Measurements from ENCODE around the gene CTAGE4.
A peak's percentile ranks its signal among the peaks of the same experiment; 100 is the strongest.
"Not testable (repeated sequence)": the region's sequence is repeated elsewhere in the genome, so short reads cannot be mapped to it uniquely, and the experiment has no call there.

The CTAGE4 gene, protein sequence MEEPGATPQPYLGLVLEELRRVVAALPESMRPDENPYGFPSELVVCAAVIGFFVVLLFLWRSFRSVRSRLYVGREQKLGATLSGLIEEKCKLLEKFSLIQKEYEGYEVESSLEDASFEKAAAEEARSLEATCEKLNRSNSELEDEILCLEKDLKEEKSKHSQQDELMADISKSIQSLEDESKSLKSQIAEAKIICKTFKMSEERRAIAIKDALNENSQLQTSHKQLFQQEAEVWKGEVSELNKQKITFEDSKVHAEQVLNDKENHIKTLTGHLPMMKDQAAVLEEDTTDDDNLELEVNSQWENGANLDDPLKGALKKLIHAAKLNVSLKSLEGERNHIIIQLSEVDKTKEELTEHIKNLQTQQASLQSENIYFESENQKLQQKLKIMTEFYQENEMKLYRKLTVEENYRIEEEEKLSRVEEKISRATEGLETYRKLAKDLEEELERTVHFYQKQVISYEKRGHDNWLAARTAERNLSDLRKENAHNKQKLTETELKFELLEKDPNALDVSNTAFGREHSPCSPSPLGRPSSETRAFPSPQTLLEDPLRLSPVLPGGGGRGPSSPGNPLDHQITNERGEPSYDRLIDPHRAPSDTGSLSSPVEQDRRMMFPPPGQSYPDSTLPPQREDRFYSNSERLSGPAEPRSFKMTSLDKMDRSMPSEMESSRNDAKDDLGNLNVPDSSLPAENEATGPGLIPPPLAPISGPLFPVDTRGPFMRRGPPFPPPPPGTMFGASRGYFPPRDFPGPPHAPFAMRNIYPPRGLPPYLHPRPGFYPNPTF

DNA sequence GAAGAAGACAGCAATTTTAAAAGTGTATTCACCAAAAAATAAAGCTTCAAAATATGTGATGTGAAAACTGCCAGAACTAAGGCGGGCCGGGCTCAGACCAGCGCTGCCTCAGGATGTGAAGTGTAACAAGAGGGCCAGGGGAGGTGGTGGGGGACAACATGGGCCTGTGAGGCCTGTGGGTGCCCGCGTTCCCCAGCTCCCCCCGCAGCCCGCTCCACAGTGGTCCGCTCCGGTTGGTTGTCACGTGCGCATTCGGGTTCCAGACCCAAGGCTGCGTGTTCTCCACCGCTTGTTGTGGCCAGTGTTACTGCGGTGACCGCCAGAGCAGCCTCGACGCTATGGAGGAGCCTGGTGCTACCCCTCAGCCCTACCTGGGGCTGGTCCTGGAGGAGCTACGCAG, at the start of gene CTAGE4:
CTAGE4 (plus strand) TSS at position 301 of the 400 bp plus-strand sequence; CDS start at position 339, 38 bp downstream.
- DNase-seq = not testable (repeated sequence)

DNA sequence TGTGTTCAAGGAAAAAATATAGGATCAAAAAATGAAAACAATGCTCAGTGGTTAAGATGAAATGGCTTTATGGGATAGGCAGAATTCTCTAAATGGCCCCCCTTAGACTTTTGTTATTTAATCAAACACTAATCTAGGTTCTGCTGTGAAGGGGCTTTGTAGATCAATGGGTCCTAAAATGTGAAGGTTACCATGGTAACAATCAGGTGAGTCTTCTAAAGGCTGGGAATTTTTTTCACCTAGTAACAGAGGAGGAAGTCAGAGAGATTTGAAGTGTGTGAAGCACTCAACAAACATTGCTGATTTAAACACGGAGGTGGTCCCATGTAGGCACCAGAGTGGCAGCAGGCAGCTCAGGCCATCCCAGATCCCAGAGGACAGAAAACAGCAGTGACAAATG, 49.1 kb upstream of the CTAGE4 start:
- DNase-seq = no peak

DNA sequence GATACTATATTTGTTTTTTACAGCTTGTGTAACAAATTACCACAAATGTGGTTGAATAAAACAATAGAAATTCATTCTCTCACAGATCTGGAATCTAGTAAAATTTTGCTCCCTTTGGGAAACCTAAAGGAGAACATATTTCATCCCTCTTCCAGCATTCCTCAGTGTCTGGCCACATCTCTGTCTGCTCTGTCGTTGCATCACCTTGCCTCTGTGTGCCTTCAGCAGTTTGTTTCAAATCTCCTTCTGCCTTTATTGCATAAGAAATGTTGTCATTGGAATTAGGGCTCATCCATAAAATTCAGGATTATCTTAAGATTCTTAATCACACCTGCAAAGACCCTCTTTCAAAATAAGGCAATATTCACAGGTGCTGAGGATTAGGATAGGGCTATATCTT, 45.8 kb upstream of the CTAGE4 start:
- DNase-seq = no peak

DNA sequence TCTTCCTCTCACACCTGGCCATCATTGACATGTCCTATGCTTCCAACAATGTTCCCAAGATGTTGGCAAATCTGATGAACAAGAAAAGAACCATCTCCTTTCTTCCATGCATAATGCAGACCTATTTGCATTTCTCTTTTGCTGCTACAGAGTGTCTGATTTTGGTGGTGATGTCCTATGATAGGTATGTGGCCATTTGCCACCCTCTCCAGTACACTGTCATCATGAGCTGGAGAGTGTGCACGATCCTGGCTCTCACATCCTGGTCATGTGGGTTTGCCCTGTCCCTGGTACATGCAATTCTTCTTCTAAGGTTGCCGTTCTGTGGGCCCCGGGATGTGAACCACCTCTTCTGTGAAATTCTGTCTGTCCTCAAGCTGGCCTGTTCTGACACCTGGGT, 41.1 kb upstream of the CTAGE4 start:
- no peak for DNase-seq

DNA sequence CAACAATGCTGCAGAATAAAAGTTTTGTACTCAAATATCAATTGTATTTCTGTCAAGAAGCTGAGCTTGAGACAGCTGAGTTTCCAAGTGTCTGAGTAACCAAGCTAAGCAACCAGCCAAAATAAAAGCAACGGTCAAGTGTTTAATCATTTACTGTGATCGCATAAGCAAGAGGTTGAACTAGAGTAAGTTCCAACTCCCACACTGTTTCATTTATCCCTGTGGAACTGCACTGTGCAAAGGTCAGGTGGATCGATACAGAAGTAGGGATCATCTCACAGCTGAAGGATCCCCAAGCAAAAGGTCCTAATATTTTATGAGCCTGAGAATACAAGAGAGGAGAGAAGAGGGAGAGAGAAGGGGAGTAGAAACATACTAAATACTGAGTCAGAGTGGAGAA, 38.8 kb upstream of the CTAGE4 start:
- no peak for DNase-seq

DNA sequence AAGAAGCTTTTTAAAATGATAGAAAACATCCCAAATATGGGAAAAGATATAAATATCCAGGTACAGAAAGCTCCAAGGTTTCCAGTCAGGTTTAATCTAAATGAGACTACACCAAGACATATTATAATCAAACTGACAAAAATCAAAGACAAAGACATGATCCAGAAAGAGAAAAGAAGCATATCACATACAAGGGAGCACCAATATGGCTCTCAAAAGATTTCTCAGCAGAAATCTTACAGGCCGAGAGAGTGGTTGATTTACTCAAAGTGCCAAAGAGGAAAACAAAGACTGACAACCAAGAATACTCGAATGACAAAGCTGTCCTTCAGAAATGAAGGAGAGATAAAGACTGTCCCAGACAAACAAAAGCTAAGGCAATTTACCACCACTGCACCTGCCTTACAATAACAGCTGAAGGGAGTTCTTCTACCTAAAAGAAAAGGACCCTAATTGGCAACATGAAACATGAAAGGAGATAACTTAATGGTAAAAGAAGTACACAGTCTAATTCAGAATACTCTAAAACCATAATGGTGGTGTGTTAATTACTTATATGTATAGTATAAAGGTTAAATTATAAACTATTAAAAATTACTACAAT, 34.9 kb upstream of the CTAGE4 start:
- no peak for DNase-seq

DNA sequence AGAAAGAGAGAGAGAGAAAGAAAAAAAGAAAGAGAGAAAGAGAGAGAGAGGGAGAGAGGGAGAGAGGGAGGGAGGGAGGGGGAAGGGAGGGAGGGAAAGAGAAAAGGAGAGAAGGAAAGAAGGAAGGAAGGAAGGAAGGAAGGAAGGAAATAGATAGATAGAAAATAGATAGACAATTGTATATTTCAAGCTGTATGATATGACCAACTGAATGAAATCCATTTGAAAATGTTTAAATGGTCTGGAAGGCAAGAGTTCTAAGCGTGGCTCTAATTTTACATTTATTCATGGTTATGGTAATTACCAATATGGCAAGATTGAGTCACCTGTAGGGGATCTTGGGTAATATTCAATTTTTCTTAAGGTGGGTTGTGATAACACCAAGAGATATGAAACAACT, 24.4 kb upstream of the CTAGE4 start:
- no peak for DNase-seq

DNA sequence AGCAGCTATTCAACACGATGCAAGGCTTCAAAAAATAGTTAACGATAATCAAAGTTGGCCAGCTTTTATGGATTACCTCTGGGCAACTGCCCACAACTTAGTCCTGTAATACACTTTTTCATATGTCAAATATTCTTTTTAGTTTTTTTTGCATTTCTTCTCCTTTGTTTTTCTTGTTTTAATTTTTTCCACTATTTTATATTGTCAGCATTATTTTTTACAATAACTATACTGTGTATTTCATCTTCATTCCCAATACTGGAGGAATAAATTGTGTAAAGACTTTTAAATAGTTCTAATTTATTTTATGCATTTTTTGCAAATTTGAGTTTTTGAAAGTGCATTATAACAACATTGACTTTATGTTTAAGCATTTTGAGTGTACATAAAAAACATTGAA, 18.5 kb upstream of the CTAGE4 start:
- no peak for DNase-seq

DNA sequence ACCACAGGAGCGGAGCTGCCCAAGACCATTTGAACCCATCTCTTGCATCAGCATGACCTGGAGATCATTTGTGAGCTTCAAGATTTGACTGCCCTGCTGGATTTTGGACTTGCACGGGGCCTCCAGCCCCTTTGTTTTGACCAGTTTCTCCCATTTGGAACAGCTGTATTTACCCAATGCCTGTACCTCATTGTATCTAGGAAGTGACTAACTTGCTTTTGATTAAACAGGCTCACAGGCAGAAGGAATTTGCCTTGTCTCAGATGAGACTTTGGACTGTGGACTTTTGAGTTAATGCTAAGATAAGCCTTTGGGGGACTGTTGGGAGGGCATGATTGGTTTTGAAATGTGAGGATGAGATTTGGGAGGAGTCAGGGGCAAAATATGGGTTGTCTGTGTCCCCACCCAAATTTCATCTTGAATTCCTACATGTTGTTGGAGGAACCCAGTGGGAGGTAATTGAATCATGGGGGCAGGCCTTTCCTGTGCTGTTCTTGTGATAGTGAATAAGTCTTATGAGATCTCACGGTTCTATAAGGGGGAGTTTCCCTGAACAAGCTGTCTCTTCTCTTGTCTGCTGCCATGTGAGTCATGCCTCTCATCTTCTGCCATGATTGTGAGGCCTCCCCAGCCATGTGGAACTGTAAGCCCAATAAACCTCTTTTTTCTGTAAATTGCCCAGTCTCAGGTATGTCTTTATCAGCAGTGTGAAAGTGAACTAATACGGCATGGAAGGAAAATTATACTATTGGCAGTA, 11.5 kb upstream of the CTAGE4 start:
- not testable (repeated sequence) for DNase-seq

DNA sequence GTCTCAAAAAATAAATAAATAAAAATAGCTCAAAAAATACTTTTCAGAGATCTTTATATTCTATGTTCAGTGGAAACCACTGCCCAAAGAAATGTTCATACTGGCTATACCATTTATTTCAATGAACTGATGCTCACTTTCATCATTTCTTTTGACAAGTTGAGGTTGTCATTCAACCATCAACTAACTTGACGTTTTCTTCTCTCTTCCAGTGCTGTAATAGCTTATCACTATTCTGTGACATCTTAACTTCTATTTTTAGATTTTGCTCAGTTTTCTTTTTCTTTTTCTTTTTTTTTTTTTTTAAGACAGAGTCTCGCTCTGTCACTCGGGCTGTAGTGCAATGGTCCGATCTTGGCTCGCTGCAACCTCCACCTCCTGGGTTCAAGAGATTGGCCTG, 8.7 kb upstream of the CTAGE4 start:
- no peak for DNase-seq

DNA sequence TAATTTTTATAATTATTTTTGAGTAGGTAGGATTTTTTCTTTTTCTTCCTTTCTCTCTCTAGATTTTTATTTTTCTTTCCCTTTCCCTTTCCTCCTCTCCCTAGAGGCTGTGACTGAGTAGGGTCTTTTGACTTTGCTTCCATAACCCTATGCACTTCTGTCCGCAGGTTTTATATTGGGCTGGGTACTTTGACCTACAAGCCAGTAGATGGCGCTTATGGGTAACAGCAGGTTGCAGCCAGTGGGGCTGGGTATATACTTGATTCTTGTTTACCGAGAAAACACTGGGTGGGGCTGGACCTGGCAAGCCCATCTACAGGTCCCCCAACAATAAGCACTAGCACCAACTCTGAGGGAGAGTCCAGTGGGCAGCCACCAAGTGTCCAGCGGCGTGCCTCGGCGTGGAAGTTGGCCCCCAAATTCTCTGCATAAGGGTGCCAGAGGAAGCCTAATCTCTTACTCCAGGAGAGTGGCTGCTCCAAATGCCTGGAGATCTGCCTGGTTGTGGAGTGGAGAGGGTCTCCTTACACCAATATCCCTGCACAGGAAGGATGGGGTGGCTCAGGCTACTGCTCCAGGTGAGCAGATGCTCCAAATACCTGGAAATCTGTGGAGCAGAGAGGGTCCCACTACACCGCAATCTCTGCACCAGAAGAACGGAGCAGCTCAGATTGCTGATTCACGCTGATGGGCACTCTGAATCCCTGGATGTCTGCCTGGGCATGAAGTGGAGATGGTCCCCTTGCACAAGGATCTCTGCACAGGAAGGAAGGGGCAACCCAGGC, 4.7 kb upstream of the CTAGE4 start:
- DNase-seq = peak; percentile 25

DNA sequence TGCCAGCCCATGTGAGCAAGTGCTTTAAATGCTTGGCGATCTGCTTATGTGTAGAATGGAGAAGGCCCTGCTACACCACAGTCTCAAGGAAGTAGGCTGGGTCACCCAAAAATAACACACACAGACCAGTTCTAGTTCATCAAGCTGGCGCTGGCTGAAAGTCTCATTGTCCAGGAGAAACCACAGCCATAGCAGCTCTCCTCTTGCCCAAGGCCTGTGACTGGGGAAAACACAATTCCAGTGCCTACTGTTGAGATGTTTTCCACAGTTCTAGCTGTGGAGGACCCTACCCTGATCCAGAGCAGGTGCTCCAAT, 4.1 kb upstream of the CTAGE4 start:
- DNase-seq = not testable (repeated sequence)

DNA sequence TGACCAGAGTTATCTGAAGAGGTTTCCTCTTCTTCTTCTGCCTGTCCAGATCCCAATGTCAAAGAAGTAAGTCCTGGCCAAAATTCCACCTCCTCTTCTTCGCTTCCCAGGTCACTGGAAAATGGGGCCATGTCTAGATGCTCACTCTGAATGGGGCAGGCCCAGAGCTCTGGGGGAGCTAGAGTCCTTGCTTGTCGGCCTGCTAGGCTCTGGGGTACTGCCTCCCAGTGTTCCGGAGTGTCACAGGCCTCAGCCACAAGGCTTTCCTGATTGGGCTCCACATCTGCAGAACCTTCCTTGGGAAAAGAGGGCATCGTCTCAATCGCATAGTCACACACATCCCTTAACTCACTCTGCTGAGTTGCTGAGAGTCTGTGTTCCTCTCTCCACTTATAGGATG, 4.6 kb downstream of the CTAGE4 start:
- DNase-seq = not testable (repeated sequence)

DNA sequence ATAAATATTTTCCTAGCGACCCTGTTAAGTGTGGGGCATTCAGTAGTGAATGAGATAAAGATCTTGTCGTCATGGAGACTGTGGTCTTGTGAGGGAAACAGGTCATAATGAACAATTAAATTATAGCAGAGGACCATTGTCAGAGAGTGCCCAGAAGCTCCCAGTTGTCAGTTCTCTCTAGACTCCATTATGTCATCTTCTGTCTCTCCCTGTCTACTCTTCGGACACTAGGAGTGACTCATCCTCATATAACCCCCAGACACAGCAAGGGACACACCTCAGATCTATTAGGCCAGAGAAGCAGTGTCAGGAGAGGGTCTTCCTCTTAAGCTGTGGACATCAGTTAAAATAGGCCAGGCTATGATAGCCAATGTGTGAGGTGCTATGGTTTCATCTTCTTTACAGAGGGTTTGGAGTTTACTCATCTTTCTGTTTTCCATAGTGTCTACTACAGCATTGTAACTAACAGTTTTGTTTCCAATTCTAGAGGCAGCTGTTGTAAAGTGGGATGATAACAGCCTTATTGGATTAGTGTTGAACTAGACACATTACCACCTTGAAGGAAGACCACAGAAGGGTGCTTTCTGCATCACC, 5.4 kb downstream of the CTAGE4 start:
- not testable (repeated sequence) for DNase-seq

DNA sequence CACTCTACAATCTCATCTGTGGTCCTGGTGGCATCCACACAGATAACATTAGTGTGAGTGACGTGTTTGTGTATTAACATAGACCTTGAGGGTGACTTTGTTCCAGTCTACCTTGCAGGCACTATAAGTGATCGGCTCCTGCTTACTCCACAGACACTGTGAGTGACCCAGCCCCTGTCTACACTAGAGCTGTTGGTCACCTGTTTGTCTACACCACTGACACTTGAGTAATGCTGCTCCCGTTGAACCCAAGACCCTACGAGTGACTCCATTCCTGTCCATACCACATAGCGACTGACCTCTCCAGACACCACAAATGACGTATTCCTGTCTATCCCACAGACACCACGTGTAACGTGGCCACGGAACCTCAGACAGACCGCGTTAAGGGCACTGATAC, 10.5 kb downstream of the CTAGE4 start:
- not testable (repeated sequence) for DNase-seq

DNA sequence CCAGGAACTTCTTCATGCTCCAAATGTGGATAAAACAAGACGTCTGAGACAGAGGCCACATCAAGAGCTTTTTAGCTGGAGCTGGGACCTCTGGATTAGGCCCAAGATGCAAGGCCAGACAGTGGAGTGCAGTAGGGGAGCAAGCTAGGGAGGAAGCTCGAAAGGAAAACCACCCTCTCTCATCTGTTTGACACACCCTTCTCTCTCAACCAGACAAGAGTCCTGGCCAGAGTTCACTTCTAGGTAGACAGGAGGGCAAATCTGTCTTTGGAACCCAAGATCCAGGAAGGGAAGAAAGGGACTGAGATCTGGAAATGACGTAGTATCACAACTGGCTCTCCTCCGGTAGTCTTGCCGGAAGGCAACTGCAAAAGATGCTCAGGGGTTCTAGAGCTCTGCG, 11.2 kb downstream of the CTAGE4 start:
- DNase-seq = not testable (repeated sequence)

DNA sequence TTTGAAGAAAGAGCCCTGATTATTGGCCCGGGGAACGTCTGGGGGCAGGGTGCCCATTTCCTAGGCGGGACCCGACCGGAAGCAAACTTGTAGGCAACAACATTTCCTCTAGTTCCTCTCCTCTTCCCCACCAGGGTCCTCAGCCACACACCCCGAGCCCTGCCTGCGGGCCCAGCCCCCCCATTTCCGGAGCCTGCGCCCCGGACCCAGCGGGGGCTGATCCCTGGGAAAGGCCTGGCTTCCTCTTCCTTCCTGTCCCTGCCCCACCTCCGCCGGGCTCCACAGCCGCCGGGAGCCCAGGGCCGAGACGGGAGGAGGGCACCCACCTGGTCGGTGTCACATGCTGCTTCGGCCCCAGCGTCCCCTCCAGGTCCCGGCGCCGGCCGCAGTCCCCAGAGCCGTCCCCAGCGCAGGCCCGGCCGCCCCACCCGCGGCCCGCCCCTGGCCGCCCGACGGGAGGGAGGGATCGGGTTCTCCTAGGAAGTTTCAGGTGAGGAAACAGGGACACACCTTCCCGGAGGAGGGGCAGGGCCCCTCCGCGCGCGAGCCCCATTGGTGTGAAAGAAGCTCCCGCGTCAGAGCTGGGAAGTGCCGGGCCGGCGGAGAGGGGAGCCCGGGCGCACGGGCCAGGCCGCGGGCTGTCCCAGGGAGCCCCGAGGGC, 12.1 kb downstream of the CTAGE4 start, which contains the start of gene ARHGEF35:
ARHGEF35 (minus strand) TSS at position 622 of the 661 bp plus-strand sequence. CDS start 7,450 bp downstream, outside the sequence.
- DNase-seq = not testable (repeated sequence)

DNA sequence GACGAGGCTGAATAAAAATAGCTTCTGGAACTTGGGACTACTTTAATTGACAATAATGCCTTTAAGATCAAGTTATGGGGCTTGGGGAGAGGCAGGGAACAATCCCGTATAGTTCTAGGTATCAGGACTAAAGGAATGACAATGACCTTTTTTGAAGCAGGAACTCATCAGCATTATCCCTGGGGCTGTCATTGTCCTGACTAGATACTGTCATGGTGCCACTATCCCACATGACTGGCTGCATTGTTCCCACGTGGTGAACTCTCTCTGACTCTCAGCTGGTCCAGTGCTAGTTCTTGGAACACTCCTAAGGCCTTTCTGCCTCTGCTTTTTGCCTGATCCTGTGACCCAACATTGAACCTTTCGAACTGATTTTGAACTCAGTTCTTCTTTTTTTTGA, 15.7 kb downstream of the CTAGE4 start:
- not testable (repeated sequence) for DNase-seq

DNA sequence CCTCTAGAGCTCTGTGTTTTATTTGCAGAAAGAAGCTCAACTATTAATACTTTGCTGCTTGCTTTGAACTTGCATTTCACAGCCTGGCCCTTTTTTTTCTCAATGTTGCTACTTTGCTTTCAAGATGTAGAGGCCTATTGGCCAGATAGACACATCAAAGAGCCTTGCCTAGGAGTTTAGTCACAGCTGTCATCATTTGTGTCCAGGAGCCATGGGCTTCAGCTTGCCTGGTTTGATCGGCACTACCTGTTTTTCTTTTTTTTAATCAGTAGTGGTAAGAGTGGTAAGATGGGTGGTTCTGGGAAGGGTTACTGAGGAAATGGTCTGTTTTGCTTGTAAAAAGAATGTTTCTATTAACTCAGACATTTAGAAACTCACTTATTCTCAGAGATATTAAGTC, 18.7 kb downstream of the CTAGE4 start:
- DNase-seq = not testable (repeated sequence)

DNA sequence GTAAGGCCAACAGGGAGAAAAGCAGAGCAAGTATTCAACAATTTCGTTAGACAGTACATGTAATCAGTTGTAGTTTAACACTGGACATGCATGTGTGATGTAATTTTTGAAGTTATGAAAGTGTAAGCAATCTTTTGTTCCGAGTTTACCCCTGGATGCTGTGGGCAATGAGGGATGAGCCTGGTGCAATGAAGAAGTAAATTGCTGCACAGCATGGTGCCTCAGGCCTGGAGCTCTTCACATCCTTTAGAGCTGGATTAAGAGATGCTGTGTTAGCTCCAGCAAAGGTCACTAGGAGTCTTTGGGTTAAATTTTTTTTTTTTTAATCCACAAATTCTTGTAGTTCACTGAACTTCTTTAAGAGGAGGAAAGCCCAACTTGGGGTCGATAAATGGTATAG, 19.8 kb downstream of the CTAGE4 start:
- DNase-seq = not testable (repeated sequence)

DNA sequence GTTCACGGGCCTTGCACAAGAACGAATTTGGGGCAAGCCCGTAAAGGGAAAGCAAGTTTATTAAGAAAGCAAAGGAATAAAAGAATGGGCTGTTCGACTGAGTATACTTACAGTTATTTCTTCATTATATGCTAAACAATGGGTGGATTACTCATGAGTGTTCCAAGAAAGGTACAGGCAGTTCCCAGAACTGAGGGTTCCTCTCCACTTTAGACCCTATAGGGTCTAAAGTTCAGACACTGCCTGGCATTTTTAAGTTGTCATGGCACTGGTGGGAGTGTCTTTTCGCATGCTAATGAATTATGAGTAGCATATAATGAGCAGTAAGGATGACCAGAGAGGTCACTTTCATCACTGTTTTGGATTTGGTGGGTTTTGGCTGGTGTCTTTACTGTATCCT, 22.0 kb downstream of the CTAGE4 start:
- DNase-seq = not testable (repeated sequence)
